Left hindlimb (tissue), 1 donor: ENCODE data around the gene FOXB1.

Experiments used
- DNase-seq: peaks from one replicate; pipeline ENCODE4 v3.0.0-alpha.2; 2018

Gene FOXB1

GRCh38 chr15:60004009-60004845 lies at the start of gene FOXB1:
TSS of gene FOXB1 (plus strand) at chr15:60004311. CDS start at chr15:60004964, 653 bp downstream.
- no peak for DNase-seq

DNA sequence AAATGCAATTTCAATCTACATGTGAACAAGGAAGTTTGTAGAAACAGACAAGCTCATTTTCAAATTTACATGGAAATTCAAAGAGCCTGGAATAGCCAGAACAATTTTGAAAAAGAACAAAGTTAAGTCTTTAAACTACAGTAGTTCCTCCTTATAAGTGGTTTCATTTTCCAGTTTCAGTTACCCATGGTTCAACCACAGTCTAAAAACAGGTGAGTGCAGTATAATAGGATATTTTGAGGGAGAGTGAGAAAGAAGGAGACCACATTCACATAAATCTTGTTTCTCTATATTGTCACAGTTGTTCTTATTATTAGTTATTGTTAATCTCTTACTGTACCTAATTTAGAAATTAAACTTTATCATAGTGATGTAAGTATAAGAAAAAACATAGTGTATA lies 45.8 kb upstream of the FOXB1 start:
- no peak for DNase-seq

- no peak for DNase-seq
Measured at GRCh38 chr15:59960318-59960717, 43.8 kb upstream of the FOXB1 start.

DNA sequence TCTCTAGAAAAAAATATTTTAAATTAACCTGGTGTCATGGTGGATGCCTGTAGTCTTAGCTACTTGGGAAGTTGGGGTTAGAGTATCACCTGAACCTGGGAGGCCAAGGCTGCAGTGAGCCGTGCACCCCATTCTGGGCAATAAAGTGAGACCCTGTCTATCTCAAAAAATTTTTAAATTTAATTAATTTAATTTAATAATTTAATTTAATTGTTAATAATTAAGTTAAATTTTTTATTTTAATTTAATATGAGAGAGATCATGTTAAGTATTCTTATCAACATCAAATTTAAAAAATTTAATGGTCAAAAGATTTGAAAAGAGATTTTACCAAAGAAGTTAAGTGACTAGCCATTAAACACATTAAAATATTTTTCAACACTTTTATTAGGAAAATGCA lies 40.8 kb upstream of the FOXB1 start:
- no peak for DNase-seq

DNA sequence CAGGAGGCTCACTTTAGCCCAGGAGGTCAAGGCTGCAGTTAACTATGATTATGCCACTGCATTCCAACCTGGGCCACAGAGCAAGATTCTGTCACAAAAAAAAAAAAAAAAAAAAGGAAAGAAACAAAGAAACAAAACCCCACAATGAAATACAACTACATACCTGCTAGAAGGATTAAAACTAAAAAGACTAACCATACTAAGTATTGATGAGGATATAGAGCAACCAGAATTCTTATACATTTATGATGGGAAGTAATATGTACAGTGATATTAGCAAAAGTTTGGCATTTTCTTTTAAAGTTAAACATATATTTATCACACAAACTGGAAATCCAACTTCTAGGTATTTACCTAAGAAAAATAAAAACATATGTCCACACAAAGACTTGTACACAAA lies 40.2 kb upstream of the FOXB1 start:
- DNase-seq = no peak

DNA sequence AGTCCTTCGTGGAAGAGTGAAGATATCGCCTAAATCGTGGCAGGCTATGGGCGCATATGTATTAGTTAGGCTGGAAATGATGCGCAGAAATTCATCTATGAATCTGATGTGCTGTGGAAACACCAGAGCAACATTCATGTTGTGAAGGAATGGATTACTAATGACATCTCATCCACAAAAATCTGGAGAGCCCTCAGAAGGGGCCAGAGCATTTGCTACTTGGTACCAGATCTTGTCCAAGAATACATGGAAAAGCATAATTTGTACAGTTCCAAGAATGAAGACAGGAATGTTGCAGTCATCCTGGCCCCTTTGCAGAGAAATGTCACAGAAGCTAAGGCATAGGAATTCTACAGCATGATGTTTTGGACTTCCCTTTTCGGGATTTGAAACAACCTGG lies 38.4 kb upstream of the FOXB1 start:
- DNase-seq = no peak

GRCh38 chr15:59966262-59966661 lies 37.8 kb upstream of the FOXB1 start:
- DNase-seq = no peak

DNA sequence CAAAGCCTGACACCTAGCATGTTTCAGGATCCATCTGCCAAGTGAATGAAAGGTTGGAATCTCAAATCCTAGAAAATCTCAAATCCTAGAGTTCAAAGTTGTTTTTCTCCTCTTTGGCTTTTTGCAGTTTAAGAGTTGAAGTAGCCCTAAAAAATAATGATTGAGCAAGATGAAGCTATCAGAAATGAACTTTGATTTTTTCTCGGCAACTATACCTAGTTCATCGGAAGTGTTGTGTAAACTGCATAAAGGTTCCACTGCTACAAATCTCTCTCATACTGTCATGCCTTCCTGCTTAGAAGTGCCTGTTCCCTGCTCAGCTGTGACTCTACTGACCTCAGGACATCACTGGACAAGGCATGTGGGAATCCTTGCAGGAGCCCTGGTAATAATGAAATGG lies 35.8 kb upstream of the FOXB1 start:
- no peak for DNase-seq

DNA sequence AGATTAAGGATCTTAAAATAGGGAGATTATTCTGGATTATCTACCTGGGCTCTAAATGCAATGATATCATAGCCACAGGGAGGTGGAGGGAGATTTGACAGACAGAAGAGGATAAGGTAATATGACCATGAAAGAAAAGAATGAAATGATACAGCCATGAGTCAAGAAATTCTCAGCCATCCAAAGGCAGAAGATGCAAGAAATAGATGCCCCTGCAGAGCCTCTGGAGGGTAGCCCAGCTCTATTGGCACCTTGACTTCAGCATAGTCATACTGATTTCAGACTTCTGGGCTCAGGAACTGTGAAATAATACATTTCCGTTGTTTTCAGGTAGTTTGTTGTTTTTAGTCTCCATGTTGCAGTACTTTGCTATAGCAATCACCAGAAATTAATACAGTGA lies 31.9 kb upstream of the FOXB1 start:
- no peak for DNase-seq

GRCh38 chr15:59976480-59977271 lies 27.4 kb upstream of the FOXB1 start:
- no peak for DNase-seq

GRCh38 chr15:59991834-59992233 lies 12.3 kb upstream of the FOXB1 start:
- no peak for DNase-seq

- DNase-seq = no peak
Measured at GRCh38 chr15:59993041-59993750, 10.9 kb upstream of the FOXB1 start.

- DNase-seq = no peak
Measured at GRCh38 chr15:59993950-59994401, 10.1 kb upstream of the FOXB1 start.

DNA sequence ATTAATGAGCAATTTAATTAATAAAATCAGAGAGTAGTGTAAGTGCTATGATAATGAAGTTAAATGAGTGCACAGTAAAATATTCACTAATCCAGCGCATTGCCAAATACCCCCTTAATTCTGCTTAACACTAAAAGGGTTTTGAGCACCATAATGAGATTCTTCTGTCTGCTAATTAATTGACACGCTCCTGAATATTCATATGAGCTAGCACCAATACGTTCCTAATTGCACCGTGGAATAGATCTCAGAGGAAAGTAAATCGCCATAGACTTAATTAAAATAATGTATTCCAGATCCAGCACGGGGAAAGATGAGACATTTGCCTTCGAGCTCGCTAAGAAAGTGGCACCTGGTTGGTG lies 9.6 kb upstream of the FOXB1 start:
- no peak for DNase-seq

GRCh38 chr15:59994888-59995557 lies 9.1 kb upstream of the FOXB1 start:
- DNase-seq = no peak

- DNase-seq = no peak
Measured at GRCh38 chr15:59995568-59996297, 8.4 kb upstream of the FOXB1 start.

- peak; percentile 20 for DNase-seq
Measured at GRCh38 chr15:59996298-59997041, 7.6 kb upstream of the FOXB1 start.

DNA sequence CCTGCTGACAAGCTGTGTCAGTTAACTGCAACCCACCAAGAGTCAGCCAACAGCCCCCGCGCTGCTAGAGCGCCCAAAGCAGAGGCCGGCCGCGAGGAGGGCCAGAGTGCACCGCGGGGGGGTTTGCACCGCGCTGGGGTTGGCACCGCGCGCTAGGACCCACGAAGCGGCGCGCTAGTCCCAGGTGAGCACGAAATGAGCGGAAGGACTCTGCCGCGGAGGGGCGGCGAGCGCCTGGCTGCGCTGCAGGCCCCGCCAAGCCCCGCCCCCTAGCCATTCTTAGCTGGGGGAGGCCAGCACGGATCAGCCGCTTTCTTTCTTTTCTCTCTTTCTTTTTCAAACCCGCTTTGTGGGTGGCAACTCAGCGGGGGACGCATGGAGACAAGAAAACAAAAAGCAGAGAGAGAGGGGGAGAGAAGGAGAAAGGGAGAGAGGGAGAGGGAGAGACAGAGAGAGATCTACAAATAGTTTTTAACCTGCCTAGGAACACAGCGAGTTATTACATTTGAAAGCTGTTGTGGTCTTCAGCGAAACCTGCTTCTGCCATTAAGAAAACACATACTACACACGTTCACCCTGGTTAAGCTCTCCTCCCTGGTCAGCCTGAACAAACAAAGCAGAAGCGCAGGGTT lies 6.9 kb upstream of the FOXB1 start:
- peak; percentile 17 for DNase-seq

GRCh38 chr15:59998305-59998949 lies 5.7 kb upstream of the FOXB1 start:
- no peak for DNase-seq

GRCh38 chr15:59998950-59999611 lies 5.0 kb upstream of the FOXB1 start:
- no peak for DNase-seq
